H54 (cell line): Measurements from ENCODE around the gene HOXD4.

Experiments
- DNase-seq: peaks from one replicate; pipeline ENCODE4 v3.0.0; 2011; ENCODE audit warnings: low spot score, mixed read lengths; ENCODE audit not compliant: insufficient read length
- FAIRE-seq: peaks from 3 replicates; lab custom pipeline; 2011; peaks lifted over from hg19 to GRCh38; lab: Jason Lieb, UNC
- POLR2A ChIP-seq: IDR thresholded peaks from 2 replicates; pipeline ENCODE4 v1.6.1; 2011; ENCODE audit warnings: low read depth, mild to moderate bottlenecking, low read length

The HOXD4 gene

GRCh38 chr2:176148751-176149421, 2.5 kb upstream of the HOXD4 start:
- DNase-seq (no peak), FAIRE-seq (no peak)
- TF ChIP-seq POLR2A, result no peak

- DNase-seq (no peak), FAIRE-seq (no peak)
- no peak for TF ChIP-seq POLR2A
Measured at GRCh38 chr2:176149481-176149938, 1.8 kb upstream of the HOXD4 start.

- TF ChIP-seq POLR2A, result no peak
- FAIRE-seq, result no peak
- DNase-seq, result no peak
Measured at GRCh38 chr2:176149939-176150583, 1.3 kb upstream of the HOXD4 start.

- FAIRE-seq, result no peak
- no peak for TF ChIP-seq POLR2A
Measured at GRCh38 chr2:176150584-176151441, 537 bp upstream of the HOXD4 start.

GRCh38 chr2:176152350-176153181, 1.2 kb downstream of the HOXD4 start:
- DNase-seq, result no peak
- no peak for FAIRE-seq
- TF ChIP-seq POLR2A, result no peak

More at GRCh38 chr2:176150584-176151441, 537 bp upstream of the HOXD4 start:
- no peak for DNase-seq

GRCh38 chr2:176154576-176155252, 3.4 kb downstream of the HOXD4 start:
- DNase-seq (no peak), FAIRE-seq (no peak)
- TF ChIP-seq POLR2A, result no peak

- DNase-seq, result no peak
- no peak for FAIRE-seq
- TF ChIP-seq POLR2A, result no peak
Measured at GRCh38 chr2:176155356-176156044, 4.2 kb downstream of the HOXD4 start.

- DNase-seq (no peak), FAIRE-seq (no peak)
- no peak for TF ChIP-seq POLR2A
Measured at GRCh38 chr2:176156301-176156806, 5.0 kb downstream of the HOXD4 start.

GRCh38 chr2:176156807-176157498, 5.6 kb downstream of the HOXD4 start, which contains the start of gene HOXD3:
TSS of gene HOXD3 (plus strand) at chr2:176157307. CDS start at chr2:176169115, 11,808 bp downstream.
- FAIRE-seq, result no peak
- no peak for TF ChIP-seq POLR2A
- no peak for DNase-seq

- DNase-seq, result no peak
- TF ChIP-seq POLR2A, result no peak
- FAIRE-seq, result no peak
Measured at GRCh38 chr2:176157499-176158185, 6.3 kb downstream of the HOXD4 start.

GRCh38 chr2:176158186-176158591, 6.8 kb downstream of the HOXD4 start:
- no peak for TF ChIP-seq POLR2A
- no peak for DNase-seq
- no peak for FAIRE-seq
